ENCODE data around the gene HAL. TPM values are rescaled to one million over a fixed set of nuclear protein-coding genes. Genes with fewer than 3 reads are reported as not detected.

The HAL gene
- total and polyA plus RNA-seq, 2 of the 13 experiments (the other 11 are each of a cell fraction or from before 2014, with no cell fraction given), result 0.89 to 37.8 TPM

GRCh38 chr12:96033549-96034389, 37.6 kb upstream of the HAL start (continued):
- no peak for TF ChIP-seq ZBTB43 (CRISPR knock-in tag; conservative IDR thresholded peaks at IDR 0.05)

GRCh38 chr12:96029826-96030225, 33.7 kb upstream of the HAL start:
- 91% methylated on average over 2 of the region's 2 CpGs for WGBS (ENCODE audit: low lambda C conversion rate)
- TF ChIP-seq ZNF709 (CRISPR knock-in tag; IDR thresholded peaks at IDR 0.05) (no peak), KDM1A (CRISPR knock-in tag; IDR thresholded peaks at IDR 0.05) (no peak), AKNA (CRISPR knock-in tag; IDR thresholded peaks at IDR 0.05; ENCODE audit: borderline replicate concordance) (no peak), SIN3A (IDR thresholded peaks at IDR 0.05; ENCODE audit: borderline replicate concordance, low read depth, low read length) (no peak)
- in situ Hi-C loops (cut with HindIII; ENCODE audit: extremely low pct_ligation_motif_present, low pct_unique_long_range_greater_than_20kb) (no loop called here), intact Hi-C loops (cut with micrococcal nuclease; ENCODE audit: unreplicated experiment) (no loop called here)
- H3K79me2 ChIP-seq (ENCODE audit: insufficient read depth, low read length), result peaks cover 14% of the 10 kb centered on the region
- H3K27ac ChIP-seq (ENCODE audit: extremely low read length, insufficient read depth, low read length), result no peak overlapping the region
- CTCF ChIA-PET (ENCODE audit: low intra/inter-chr PET ratio, low total read pairs), result no interaction called here
- H3K4me1 ChIP-seq (ENCODE audit: insufficient read depth, low read length), result peaks cover 13% of the 10 kb centered on the region
- H3K36me3 ChIP-seq (replicated peaks in 1 of 2; ENCODE audit: control insufficient read depth in 1 of 2, insufficient read depth in 2 of 2, low read length in 2 of 2), result peaks cover 0 to 29% of the 10 kb centered on the region in 2 experiments; a peak in 1 of 5 replicates
- H3K27me3 ChIP-seq (ENCODE audit: control insufficient read depth in 1 of 2, insufficient read depth in 2 of 2, low read length in 2 of 2), result no peaks in the 10 kb centered on the region; a peak in 1 of 5 replicates
- H3K4me3 ChIP-seq (replicated peaks in 1 of 3; ENCODE audit: insufficient read depth in 1 of 3, low read depth in 2 of 3, low read length in 3 of 3), result no peak overlapping the region
- BruUV-seq (replicated peaks), result no TSS peak
- ATAC-seq, result no peak
- no peaks in the 10 kb centered on the region for H4K20me1 ChIP-seq (ENCODE audit: insufficient read depth, low read length)
- H3K9me3 ChIP-seq (ENCODE audit: low read length), result no peaks in the 10 kb centered on the region
- DNase-seq (ENCODE audit: low spot score), result no peak
- POLR2A ChIA-PET, result no interaction called here
- H3K9ac ChIP-seq (ENCODE audit: insufficient read depth, low read depth, low read length), result no peak overlapping the region
- no peak overlapping the region for H2AFZ ChIP-seq (ENCODE audit: low read length)
- no peak overlapping the region for H3K4me2 ChIP-seq (ENCODE audit: low read depth, low read length)
- FAIRE-seq, result no peak
